ENCODE data around the gene RAPGEF5.
"Not testable (repeated sequence)": the region's sequence is repeated elsewhere in the genome, so short reads cannot be mapped to it uniquely, and the experiment has no call there.

The RAPGEF5 gene

DNA sequence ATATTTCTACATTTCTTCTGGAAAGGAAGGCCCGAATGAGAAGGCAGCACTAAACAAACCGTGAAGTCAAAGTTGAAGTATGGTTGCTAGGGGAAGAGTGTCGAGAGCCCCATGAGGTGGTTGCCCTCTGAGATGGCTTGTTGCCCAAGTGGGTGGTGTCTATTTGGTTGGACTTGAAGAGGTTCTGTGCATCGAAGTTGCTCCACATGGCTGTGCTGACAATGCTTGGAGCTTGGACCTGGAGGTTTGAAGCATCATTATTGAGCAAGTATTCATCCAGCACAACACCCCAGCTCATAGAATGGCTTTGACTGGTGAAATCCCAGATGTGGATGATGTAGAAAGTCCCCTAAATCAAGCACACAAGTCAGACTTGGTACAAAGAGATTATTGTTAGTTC is 246.1 kb downstream of the RAPGEF5 start:
- DNase-seq = no peak

DNA sequence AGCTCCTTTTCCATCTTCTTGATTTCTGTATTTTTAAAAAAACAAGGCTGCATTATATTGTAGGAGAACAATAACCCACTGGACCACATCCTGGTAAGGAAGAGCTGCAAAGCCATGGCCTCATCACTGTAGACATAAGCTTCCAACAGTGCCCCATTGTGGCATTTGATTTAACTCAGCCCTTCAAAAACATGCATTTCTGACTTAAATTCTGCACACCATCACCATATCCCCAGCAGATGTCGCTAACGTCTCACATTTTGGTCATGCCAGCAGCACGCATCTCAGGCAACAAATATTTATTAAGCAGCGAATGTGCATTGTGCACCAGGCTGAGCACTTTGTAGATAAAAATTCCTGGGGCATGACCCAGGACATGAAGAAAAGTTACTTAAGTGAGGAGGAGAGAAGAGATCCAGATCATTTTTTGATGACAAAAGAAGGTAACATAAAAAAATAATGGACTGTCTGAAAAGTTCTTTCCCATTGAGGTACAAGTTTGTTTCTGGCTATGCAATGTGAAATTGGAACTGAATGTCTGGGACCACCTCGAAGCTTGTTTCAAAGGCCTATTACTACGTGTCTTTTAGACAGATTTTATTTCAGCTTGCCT is 246.6 kb downstream of the RAPGEF5 start:
- peak; percentile 53 for DNase-seq

DNA sequence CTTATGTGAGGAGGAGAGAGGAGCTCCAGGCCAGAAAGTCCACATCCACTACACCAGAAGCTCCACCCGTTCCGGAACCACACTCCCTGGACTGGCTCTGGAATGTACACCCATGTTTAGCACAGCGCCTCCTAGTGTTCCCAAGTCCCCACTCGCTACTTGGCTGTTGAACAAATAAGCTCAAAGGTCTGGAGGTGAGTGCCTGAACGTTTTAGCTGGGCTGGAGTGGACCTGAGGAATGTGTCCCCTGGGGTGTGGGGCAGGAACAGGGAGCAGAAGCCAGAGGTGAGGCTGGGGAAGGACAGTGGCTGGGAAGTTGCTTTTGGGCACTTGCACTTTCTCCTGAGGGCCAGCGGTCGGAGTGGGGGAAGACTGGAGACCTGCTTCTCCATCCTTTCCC is 247.2 kb downstream of the RAPGEF5 start:
- no peak for DNase-seq

DNA sequence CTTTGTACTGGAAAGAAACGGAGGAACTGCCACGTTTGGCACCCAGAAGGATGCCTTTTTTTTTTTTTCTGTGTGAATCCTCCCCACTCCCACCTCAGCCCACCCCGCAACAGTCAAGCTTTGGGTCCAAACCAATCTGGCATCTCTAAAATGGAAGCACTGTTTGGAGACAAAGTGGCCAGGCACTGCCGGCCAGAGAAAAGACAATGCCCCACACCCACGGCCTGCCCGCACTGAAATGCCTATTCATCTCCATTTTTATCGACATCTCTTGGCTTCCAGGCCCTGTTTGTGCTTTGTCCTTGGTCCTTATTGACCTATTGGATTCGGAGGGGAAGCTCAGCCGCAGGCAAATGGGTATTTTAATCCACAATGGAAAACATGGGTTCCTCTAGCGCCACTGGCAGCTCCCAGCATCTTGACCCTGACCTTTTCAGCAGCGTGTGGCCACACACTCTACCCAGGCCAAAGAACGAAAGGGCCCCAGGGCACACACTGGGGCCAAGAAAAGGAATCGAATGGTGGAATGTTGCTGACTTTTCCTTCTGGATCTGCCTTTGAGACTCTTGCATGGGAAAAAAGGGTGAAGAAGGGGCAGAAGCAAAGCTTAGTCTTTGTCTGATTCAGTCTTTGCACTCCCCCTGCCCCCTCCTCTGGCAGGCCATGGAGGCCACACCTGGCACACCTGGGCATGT is 248.7 kb downstream of the RAPGEF5 start:
- DNase-seq = no peak

DNA sequence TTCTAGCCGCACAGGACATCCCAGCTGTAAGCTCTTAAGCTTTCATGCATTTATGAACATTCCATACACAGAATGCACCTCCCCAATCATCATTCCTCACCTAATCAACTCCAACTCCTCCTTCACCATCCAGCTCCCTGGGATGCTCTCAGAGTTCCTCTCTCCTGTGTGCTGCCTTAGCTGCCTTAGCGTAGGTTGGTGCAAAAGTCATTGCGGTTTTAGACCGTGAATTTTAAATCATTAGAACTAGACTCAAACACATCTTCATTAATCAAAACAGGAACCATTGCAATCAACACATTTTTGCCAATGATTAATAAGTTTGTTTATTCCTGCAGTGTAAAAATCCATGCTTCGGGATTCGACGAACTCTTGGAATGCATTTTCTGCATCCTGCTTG is 251.4 kb downstream of the RAPGEF5 start:
- no peak for DNase-seq

DNA sequence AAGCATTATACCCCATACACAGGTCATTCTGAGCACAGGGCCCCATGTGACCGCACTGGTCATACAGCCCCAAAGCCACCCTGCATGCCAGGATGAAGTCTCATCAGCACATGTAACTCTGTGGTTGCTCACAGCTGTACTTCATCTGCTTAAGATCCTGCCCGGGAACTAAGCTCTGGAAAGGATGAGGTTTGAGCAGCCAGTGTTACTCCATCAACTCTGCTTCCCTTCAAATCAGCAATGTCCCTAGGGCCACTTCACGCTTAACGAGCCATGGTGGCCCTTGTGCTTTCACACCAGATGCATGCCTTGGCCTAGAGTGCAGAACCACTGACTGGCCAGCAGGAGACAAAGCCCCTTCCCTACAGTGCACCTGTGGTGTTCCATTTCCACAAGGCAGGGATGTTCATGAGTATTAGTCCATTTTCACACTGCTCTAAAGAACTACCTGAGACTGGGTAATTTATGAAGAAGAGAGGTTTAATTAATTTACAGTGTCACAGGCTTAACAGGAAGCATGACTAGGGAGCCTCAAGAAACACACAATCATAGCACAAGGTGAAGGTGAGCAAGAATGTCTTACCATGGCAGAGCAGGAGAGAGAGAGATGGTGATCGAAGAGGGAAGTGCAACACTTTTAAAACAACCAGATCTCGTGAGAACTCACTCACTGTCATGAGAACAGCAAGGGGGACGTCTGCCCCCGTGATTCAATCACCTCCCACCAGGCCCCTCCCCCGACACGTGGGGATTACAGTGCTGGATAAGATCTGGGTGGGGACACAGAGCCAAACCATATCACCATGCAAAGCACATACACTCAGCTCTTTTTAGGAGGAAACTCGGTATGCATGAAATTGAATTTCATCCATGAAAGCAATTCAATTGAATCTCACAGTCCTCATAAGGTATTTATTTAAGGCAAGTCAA is 262.3 kb downstream of the RAPGEF5 start:
- no peak for DNase-seq

DNA sequence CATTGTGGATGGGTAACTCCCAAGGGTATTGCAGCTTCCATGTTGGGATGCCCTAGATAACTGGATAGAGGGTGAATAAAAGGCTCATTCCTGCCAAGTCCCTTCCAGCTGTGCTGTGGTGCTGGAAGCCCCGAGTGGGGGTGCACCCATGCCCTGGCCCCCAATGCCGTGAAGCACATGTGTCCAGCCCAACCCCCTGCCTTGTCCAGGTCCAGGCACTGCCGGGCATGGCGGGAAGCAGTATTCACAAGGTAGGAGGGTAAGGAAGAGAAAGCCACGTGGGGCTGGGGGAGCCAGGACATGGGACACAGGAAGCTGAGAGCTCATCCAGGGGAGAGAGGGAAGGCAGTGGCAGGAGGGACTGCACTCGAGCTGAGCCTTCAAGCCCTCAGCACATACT is 263.0 kb downstream of the RAPGEF5 start:
- no peak for DNase-seq

DNA sequence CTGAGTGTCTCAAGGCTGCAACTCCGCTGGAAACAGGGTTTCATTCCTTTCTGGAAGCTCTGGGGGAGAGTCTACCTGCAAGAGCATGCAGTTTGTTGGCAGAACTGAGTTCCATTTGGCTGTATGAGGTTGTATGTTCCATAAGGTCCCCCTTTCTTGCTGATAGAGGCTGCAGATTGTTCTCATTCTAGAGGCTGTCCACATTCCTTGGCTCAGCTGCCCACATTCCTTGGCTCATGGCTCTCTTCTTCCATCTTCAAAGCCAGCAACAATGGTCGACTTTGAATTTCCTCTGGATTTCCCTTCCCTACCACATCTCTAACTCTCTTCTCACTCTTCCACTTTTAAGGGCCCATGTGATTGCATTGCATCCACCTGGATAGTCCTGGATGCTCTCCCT is 264.0 kb downstream of the RAPGEF5 start:
- DNase-seq = no peak

DNA sequence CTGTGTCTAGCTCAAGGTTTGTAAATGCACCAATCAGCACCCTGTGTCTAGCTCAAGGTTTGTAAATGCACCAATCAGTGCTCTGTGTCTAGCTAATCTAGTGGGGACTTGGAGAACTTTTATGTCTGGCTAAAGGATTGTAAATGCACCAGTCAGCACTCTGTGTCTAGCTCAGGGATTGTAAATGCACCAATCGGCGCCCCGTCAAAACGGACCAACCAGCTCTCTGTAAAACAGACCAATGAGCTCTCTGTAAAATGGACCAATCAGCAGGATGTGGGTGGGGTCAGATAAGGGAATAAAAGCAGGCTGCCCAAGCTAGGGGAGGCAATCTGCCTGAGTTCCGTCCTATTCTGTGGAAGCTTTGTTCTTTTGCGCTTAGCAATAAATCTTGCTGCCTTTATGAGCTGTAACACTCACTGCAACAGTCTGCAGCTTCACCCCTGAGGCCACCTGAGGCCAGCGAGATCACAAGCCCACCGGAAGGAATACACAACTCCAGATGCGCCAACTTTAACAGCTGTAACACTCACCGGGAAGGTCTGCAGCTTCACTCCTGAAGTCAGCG is 265.9 kb downstream of the RAPGEF5 start:
- DNase-seq = not testable (repeated sequence)

DNA sequence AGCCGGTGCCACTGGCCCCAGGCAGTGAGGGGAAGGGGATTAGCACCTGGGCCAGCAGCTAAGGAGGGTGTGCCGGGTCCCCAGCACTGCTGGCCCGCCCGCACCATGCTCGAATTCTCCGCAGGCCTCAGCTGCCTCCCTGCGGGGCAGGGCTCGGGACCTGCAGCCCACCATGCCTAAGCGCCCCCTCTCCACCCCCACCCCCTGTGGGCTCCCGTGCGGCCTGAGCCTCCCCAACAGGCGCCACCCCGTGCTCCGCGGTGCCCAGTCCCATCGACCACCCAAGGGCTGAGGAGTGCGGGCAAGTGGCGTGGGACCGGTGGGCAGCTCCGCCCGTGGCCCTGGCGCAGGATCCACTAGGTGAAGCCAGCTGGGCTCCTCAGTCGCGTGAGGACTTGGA is 266.4 kb downstream of the RAPGEF5 start:
- DNase-seq = no peak

DNA sequence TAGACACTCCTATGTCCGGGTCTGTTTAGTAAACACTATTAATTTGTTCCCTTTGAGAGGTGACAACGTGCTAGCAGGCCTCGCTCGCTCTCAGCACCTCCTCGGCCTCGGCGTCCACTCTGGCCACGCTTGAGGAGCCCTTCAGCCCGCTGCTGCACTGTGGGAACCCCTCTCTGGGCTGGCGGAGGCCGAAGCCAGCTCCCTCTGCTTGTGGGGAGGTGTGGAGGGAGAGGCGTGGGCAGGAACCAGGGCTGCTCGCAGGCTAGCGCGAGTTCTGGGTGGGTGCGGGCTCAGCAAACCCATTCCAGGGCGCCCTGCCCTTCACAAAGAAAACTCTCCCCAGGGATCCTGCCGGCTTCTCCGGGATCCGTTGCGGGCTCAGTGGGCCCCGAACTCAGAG is 266.8 kb downstream of the RAPGEF5 start:
- DNase-seq = no peak

DNA sequence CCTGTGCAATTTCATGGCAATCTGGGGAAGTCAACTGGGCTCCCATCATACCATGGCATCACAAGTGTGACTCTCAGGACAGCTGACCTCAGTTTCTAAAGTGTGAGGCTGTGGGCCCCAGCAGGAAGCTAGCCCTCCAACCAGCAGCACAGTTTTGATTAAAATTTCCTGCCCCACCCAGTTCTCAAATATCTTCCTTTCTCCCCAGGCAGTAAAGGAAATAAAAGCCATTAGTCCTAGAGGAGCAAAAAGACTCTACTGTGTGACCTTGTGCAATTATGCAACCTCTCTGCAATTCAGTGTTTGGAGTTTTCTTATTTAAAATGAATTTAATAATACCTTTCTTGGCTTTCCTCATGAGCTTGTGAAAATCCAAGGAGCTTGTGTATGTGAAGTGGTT is 268.1 kb downstream of the RAPGEF5 start:
- no peak for DNase-seq

DNA sequence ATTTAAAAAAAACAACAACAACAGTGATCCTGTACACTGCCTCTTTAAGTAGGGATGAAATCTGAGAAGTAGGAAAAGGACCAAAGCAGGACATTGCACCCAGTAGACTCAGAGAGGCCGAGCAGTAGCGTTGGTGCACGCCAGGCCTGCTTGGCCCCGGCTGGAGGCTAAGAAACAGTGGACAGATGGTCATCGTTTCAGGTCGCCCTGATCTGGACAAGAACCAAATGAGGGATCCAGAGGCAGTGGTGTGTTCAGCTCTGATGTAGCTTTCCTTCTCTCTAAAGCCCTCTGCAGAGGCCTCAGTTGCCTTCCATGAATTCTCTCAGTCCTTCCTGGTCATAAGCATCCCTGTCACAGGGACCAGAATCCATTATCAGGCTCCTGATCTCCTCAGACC is 269.1 kb downstream of the RAPGEF5 start:
- no peak for DNase-seq

DNA sequence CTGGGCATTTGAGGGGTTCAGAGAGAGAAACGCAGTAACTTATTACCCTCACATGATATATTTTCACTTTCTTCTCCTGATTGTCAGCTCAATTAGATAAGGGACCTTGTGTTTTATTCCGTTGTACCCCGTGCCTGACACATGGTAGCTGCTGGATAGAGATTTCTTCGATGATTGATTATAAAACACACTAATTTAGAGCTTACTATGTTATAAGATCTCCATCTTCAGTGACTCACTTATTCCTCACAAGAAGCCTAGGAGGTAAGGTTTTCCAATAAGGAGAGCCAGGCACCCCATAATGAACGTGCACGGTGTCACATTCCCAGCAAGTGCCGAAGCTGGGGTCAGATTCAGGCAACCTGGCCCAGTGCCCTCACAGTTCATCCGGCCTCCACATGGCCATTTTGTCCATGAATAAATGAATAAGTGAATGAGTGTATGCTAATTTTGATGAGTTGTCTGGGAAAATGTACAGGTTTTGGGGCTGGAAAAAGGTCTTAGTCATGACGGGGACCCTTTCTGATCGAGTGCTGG is 273.2 kb downstream of the RAPGEF5 start:
- no peak for DNase-seq

DNA sequence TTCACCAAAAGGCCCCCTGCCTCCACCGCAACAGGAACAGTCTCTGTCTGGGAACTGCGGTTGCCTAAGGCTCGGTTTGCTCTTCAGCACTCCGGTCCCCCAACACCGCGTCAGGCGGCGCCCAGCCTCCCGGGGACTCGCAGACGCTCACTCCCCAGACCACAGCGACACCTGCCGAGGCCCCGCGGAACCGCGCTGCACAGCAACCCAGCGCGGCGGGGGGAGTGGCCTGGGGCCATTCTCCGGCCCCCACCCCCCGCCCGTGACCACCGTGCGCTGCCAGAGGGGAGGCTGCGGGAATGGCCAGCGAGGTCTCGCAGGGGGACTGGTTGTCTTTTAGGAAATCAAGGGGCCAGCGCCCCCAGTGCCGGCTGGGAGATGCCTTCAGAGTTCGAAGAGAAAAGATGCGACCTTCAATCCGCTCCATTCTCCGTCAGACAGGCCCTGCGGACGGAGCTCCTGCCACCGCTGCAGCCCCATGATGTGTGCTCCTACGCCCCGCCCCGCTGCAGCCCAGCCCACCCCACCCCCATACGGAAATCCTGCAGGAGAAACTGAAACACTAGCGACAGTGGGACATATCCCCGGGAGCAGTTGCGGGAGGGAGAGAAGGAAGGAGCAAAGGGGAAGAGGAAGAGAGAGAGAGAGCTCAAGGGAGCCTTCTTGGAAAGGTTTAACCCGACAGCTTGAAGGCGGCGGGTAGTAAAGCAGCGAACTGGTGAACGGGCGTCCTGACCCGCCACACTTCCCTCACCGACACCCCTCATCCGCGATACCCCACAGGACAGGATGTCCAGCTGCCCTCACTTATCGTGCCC is 273.9 kb downstream of the RAPGEF5 start:
- DNase-seq = peak; percentile 66

DNA sequence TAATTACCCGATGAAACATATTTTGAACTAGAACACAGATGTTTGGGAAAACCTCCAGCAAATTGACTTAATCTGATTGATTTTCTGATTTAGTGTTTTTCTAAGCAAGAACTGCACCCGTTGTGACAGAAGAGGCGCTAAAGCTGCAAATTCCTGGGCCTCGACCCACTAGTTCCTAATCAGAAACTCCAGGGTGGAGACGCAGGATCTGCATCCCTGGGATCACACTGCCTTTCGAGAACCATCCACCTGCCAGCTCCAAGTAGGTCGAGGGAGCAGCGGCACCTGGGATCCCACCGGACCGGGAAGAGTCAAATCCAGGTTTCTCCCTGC is 274.4 kb downstream of the RAPGEF5 start:
- no peak for DNase-seq

DNA sequence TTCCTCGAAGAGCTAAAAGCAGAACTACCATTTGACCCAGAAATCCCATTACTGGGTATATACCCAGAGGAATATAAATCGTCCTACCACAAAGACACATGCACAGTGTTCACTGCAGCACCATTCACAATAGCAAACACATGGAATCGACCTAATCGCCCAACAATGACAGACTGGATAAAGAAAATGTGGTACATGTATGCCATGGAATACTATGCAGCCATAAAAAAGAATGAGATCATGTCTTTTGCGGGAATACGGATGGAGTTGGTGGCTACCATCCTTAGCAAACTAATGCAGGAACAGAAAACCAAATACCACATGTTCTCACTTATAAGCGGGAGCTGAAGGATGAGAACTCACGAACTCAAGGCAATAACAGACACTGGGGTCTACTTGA is 276.7 kb downstream of the RAPGEF5 start:
- not testable (repeated sequence) for DNase-seq

DNA sequence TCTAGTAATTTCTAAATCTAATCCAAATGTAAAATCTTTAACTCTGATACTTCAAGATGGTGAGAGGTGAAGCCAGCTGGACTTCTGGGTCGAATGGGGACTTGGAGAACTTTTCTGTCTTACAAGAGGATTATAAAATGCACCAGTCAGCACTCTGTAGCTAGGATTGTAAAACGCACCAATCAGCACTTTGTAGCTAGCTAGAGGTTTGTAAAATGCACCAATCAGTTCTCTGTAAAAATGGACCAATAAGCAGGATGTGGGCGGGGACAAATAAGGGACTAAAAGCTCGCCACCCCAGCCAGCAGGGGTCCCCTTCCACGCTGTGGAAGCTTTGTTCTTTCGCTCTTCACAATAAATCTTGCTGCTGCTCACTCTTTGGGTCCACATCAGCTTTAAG is 278.1 kb downstream of the RAPGEF5 start:
- not testable (repeated sequence) for DNase-seq

DNA sequence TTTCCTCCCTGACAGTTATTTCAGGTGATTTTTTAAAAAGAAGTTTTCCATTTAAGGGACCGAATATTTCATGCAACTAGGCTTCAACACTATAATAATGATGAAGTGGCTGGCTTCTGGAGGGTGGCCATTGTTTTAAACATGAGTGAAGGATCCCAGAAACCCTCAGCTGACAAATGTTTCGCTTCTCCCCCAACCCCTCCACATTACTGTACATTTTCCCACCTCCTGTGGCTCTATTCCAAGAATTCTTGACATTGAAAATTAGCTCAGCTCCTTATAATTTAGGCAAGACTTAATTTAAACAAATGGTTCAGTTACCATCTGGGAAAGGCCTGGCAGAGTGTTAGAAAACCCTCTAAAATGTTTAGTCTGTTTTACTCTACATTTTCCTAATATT is 281.4 kb downstream of the RAPGEF5 start:
- DNase-seq = no peak

DNA sequence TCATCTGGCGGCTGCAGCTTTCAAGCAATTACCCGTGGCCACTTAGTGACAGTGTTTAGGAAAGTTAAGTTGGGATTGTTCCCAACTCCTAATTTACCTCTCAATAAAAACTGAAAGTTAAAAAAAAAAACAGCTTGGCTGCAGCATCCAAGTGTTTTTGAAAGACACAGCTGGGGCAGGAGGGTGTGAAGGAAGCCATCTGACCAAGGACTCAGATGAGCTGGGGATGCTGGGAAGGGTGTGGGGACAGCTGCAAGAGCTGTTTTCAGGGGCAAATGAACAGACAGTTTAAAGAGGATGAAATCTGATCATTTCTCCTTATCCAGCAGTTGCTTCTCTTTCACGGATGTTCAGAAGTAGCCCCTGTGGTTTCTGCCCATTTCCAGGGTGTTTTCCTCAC is 282.1 kb downstream of the RAPGEF5 start:
- no peak for DNase-seq
